Smooth muscle cell (in vitro differentiated cells): ENCODE measurements around the gene GTF3C4. TPM values are rescaled to one million over a fixed set of nuclear protein-coding genes. Genes with fewer than 3 reads are reported as not detected.
"Not testable (repeated sequence)": the region's sequence is repeated elsewhere in the genome, so short reads cannot be mapped to it uniquely, and the experiment has no call there.

ENCODE experiments used
- DNase-seq: peaks from one replicate; lab custom pipeline; 2025; ENCODE audit not compliant: unreplicated experiment; lab: John Stamatoyannopoulos, UW
- H2AFZ ChIP-seq: fragments of 200-600 bp; sonication (generic); 2 replicates; pipeline ENCODE4 v1.6.0; 2016; ENCODE audit warnings: antibody characterized with exemption, low read depth, mild to moderate bottlenecking
- H3F3A ChIP-seq: fragments of 200-600 bp; sonication (generic); 2 replicates; pipeline ENCODE4 v1.6.0; 2017; ENCODE audit warnings: antibody characterized with exemption, low read depth
- H3K27ac ChIP-seq: fragments of 200-600 bp; sonication (generic); 2 replicates; pipeline ENCODE4 v1.5.1; 2016; ENCODE audit warnings: low read depth, mild to moderate bottlenecking
- H3K27me3 ChIP-seq: fragments of 200-600 bp; sonication (generic); 2 replicates; pipeline ENCODE4 v1.6.1; 2016; ENCODE audit warnings: low read depth, mild to moderate bottlenecking
- H3K36me3 ChIP-seq: fragments of 200-600 bp; sonication (generic); 2 replicates; pipeline ENCODE4 v1.5.1; 2016; ENCODE audit warnings: low read depth
- H3K4me1 ChIP-seq: fragments of 200-600 bp; sonication (generic); 2 replicates; pipeline ENCODE4 v1.5.1; 2016; ENCODE audit warnings: low read depth
- H3K4me2 ChIP-seq: fragments of 200-600 bp; sonication (generic); 2 replicates; pipeline ENCODE4 v1.6.0; 2016; ENCODE audit warnings: mild to moderate bottlenecking
- H3K4me3 ChIP-seq: fragments of 200-600 bp; sonication (generic); 2 replicates; pipeline ENCODE4 v1.5.1; 2016; ENCODE audit warnings: mild to moderate bottlenecking
- H3K79me2 ChIP-seq: fragments of 200-600 bp; sonication (generic); 2 replicates; pipeline ENCODE4 v1.6.0; 2016; ENCODE audit warnings: low read depth, mild to moderate bottlenecking
- H3K9ac ChIP-seq: fragments of 200-600 bp; sonication (generic); 2 replicates; pipeline ENCODE4 v1.6.0; 2016; ENCODE audit warnings: low read depth
- H3K9me3 ChIP-seq: fragments of 200-600 bp; sonication (generic); replicated peaks from 2 replicates; pipeline ENCODE4 v1.5.1; 2016; ENCODE audit warnings: low read depth
- H4K20me1 ChIP-seq: fragments of 200-600 bp; sonication (generic); 2 replicates; pipeline ENCODE4 v1.6.0; 2016; ENCODE audit warnings: low read depth
- WGBS: methylation state at CpG from one replicate; pipeline ENCODE4 v1.1.7; 2016; ENCODE audit warnings: low lambda C conversion rate; 5-methylcytosine and 5-hydroxymethylcytosine counted together
- polyA plus RNA-seq: library from polyadenylated mRNA; unstranded; fragments of >200 nt; fragmentation: Nextera tagmentation; extraction: Ambion mirVana; gene quantifications from 2 replicates; pipeline ENCODE4 v1.2.1, GENCODE V29; 2016
- total RNA-seq: library from RNA; depleted of rRNA; stranded (reverse); fragments of >200 nt; gene quantifications from 2 replicates; pipeline ENCODE4 v1.2.3, GENCODE V29; 2014
- TF ChIP-seq, protein P1 (sequence below): fragments of 200-600 bp; sonication (generic); IDR thresholded peaks from 2 replicates; pipeline ENCODE4 v1.5.1; 2017; ENCODE audit warnings: borderline replicate concordance, mild to moderate bottlenecking, antibody characterized with exemption; ENCODE audit not compliant: insufficient read depth, poor library complexity, severe bottlenecking

GTF3C4 gene
- total and polyA plus RNA-seq, 2 experiments from 2014 or later, result 5.6 to 16.7 TPM

DNA sequence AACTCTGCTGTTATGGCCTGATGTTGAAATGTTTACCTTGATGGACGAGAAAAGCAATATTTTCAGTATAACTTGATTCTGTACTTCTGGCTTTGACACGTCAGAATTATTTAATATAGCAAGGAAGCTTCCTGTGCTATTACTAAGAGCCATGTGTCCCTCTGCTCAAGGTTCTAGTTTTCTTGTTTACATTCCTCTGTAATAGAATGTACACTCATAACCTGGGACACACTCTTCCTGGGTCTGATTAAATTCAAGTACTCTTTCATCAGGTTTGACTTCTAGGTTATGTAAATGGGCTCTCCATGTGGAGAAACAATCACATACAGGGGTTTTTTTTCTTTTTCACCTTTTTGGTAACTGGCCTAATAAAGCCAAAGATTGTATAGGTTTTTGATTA is 33.1 kb downstream of the GTF3C4 start:
- no peaks in the 10 kb centered on the region for H3K4me1 ChIP-seq
- H3K4me2 ChIP-seq, result no peak overlapping the region
- H3K27me3 ChIP-seq, result no peaks in the 10 kb centered on the region
- no peaks in the 10 kb centered on the region for H3K36me3 ChIP-seq
- DNase-seq, result no peak
- H4K20me1 ChIP-seq, result no peaks in the 10 kb centered on the region
- H3K79me2 ChIP-seq, result no peaks in the 10 kb centered on the region
- TF ChIP-seq, protein P1, sequence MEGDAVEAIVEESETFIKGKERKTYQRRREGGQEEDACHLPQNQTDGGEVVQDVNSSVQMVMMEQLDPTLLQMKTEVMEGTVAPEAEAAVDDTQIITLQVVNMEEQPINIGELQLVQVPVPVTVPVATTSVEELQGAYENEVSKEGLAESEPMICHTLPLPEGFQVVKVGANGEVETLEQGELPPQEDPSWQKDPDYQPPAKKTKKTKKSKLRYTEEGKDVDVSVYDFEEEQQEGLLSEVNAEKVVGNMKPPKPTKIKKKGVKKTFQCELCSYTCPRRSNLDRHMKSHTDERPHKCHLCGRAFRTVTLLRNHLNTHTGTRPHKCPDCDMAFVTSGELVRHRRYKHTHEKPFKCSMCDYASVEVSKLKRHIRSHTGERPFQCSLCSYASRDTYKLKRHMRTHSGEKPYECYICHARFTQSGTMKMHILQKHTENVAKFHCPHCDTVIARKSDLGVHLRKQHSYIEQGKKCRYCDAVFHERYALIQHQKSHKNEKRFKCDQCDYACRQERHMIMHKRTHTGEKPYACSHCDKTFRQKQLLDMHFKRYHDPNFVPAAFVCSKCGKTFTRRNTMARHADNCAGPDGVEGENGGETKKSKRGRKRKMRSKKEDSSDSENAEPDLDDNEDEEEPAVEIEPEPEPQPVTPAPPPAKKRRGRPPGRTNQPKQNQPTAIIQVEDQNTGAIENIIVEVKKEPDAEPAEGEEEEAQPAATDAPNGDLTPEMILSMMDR, result no peak
- no peak overlapping the region for H2AFZ ChIP-seq
- no peaks in the 10 kb centered on the region for H3K9me3 ChIP-seq
- 87% methylated on average over 2 of the region's 2 CpGs for WGBS
- no peak overlapping the region for H3K27ac ChIP-seq
- no peaks in the 10 kb centered on the region for H3F3A ChIP-seq
- no peak overlapping the region for H3K9ac ChIP-seq
- no peak overlapping the region for H3K4me3 ChIP-seq

DNA sequence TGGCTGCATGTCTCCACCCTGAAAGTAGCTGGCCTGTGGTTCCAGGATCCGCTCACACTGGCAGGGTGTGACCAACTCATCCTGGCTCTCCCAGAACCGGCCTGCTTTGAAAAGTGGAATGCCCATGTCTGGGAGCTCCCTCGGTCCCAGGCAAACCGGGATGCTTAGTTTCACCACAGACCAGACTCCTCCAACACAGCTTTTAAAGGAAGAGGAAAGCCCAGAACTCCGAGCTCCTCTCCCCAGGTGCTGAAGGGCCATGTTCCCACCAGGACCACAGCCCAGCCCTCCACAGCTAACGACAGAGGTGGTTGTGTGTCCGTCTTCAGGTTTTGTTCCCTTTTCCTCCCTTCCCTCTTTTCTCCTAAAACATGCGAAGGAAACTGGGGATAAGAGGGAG is 38.0 kb downstream of the GTF3C4 start:
- no peaks in the 10 kb centered on the region for H3K36me3 ChIP-seq
- no peak overlapping the region for H3K4me3 ChIP-seq
- H2AFZ ChIP-seq, result no peak overlapping the region
- no peaks in the 10 kb centered on the region for H3F3A ChIP-seq
- TF ChIP-seq, protein P1, result no peak
- no peaks in the 10 kb centered on the region for H4K20me1 ChIP-seq
- H3K79me2 ChIP-seq, result no peaks in the 10 kb centered on the region
- 92% methylated on average over 8 of the region's 8 CpGs for WGBS
- no peak overlapping the region for H3K4me2 ChIP-seq
- no peaks in the 10 kb centered on the region for H3K9me3 ChIP-seq
- DNase-seq, result no peak
- H3K9ac ChIP-seq, result no peak overlapping the region
- no peak overlapping the region for H3K27ac ChIP-seq
- no peaks in the 10 kb centered on the region for H3K27me3 ChIP-seq
- no peaks in the 10 kb centered on the region for H3K4me1 ChIP-seq

DNA sequence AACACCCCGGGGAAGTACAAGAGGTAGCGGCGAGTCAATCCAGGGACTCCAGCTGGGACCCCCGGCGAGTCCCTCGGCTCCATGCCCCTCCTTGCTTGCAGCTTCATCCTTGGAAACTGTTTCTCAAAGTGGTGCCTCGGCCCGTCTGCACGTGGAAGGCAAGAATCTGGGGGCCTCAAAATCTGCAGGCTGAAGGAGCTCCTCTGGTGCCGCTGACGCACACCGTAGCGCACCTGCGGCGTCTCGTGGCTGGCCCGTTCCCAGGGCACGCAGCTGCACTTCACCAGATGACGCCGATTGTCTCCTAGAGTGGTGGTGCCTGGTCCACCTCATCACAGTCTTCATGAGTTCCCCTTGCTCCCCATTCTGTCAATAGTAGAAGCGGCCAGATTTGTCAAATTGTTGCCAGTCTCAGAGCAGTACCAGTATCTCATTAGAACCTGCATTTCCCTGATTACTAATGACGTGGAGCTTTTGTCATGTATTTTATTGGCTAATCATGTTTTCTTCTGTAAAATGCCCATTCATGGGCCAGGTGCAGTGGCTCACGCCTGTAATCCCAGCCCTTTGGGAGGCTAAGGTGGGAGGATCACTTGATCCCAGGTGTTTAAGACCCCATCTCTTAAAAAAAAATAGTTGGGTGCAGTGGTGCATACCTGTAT is 38.6 kb downstream of the GTF3C4 start:
- 90% methylated on average over 23 of the region's 23 CpGs for WGBS
- Histone ChIP-seq H3K79me2 (no peaks in the 10 kb centered on the region), H3K4me2 (no peak overlapping the region), H3K36me3 (no peaks in the 10 kb centered on the region), H3K27me3 (no peaks in the 10 kb centered on the region), H4K20me1 (no peaks in the 10 kb centered on the region), H3K4me1 (no peaks in the 10 kb centered on the region), H3K9ac (no peak overlapping the region), H3K4me3 (no peak overlapping the region), H3K9me3 (no peaks in the 10 kb centered on the region), H2AFZ (no peak overlapping the region), H3F3A (no peaks in the 10 kb centered on the region), H3K27ac (no peak overlapping the region)
- TF ChIP-seq, protein P1, result no peak
- DNase-seq, result no peak

DNA sequence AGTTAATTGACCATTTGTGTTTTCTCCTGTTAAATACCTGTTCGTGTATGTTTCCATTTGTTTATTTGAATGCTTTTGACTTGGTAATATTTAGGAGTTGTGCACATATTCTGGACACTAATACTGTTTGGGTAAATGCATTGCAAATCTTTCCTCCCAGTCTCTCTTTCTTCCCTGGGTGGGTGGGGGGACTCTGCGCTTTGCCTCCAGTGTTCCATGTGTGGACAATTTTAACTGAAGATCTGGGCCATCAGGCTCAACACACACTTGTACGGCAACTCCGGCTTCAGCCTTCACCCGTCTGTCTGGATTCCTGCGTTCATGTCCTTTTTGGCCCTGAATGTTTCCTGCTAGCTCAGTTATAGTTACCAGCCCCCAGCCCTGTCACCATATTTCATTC is 40.1 kb downstream of the GTF3C4 start:
- H4K20me1 ChIP-seq, result no peaks in the 10 kb centered on the region
- H3K4me1 ChIP-seq, result no peaks in the 10 kb centered on the region
- no peaks in the 10 kb centered on the region for H3K9me3 ChIP-seq
- H3K9ac ChIP-seq, result no peak overlapping the region
- no peaks in the 10 kb centered on the region for H3K27me3 ChIP-seq
- H3K4me2 ChIP-seq, result no peak overlapping the region
- H3K4me3 ChIP-seq, result no peak overlapping the region
- 92% methylated on average over 6 of the region's 6 CpGs for WGBS
- no peaks in the 10 kb centered on the region for H3F3A ChIP-seq
- no peaks in the 10 kb centered on the region for H3K79me2 ChIP-seq
- no peaks in the 10 kb centered on the region for H3K36me3 ChIP-seq
- TF ChIP-seq, protein P1, result no peak
- no peak overlapping the region for H2AFZ ChIP-seq
- no peak overlapping the region for H3K27ac ChIP-seq
- DNase-seq, result no peak

DNA sequence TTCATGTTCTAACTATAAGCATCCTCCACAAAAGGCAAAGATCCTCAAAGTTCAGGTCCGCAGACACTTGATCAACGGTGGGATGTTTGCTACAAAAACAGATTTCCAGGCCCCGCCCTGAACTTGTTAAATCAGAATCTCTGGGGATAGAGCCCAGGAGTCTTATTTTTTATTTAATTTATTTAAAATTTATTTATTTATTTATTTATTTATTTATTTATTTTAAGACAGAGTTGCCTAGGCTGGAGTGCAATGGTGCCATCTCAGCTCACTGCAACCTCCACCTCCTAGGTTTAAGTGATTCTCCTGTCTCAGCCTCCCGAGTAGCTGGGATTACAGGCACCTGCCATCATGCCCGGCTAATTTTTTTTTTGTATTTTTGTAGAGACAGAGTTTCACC is 40.9 kb downstream of the GTF3C4 start:
- not testable (repeated sequence) for H3K4me1 ChIP-seq, H3K79me2 ChIP-seq, H3K27me3 ChIP-seq, H3K9ac ChIP-seq, H2AFZ ChIP-seq, H4K20me1 ChIP-seq, H3F3A ChIP-seq, H3K4me3 ChIP-seq, H3K36me3 ChIP-seq, H3K9me3 ChIP-seq, DNase-seq, H3K27ac ChIP-seq, H3K4me2 ChIP-seq
- WGBS, result 94% methylated on average over 5 of the region's 5 CpGs
